Coronary artery (tissue), 2 donors: Measurements from ENCODE around the gene PDE9A.

Experiments
- DNase-seq: peaks from one replicate; pipeline ENCODE4 v3.0.0-alpha.2; 2017; ENCODE audit warnings: low spot score
- H3K27ac ChIP-seq, 2 donors: fragments of 200-600 bp; sonication (generic); one replicate each; pipeline ENCODE4 v1.5.1; 2016 to 2019
- H3K4me3 ChIP-seq: fragments of 200-600 bp; sonication (generic); 2 replicates; pipeline ENCODE4 v1.5.1; 2016; ENCODE audit warnings: mild to moderate bottlenecking, moderate library complexity
- CTCF ChIP-seq: fragments of 200-600 bp; sonication (generic); IDR thresholded peaks from one replicate; pipeline ENCODE4 v1.5.1; 2019; ENCODE audit warnings: antibody characterized with exemption

PDE9A gene

GRCh38 chr21:42748620-42749176 lies 95.3 kb downstream of the PDE9A start:
- no peak overlapping the region for H3K4me3 ChIP-seq
- TF ChIP-seq CTCF, result no peak
- no peak overlapping the region for H3K27ac ChIP-seq
- no peak for DNase-seq

GRCh38 chr21:42750737-42751530 lies 97.5 kb downstream of the PDE9A start:
- Histone ChIP-seq H3K27ac (no peak overlapping the region), H3K4me3 (no peak overlapping the region)
- no peak for DNase-seq
- no peak for TF ChIP-seq CTCF

- DNase-seq, result no peak
- Histone ChIP-seq H3K4me3 (no peak overlapping the region), H3K27ac (no peak overlapping the region)
Observed at GRCh38 chr21:42751866-42752265, 98.4 kb downstream of the PDE9A start.

GRCh38 chr21:42753804-42754203 lies 100.4 kb downstream of the PDE9A start:
- Histone ChIP-seq H3K27ac (no peak overlapping the region), H3K4me3 (no peak overlapping the region)
- DNase-seq, result no peak
- no peak for TF ChIP-seq CTCF

More at GRCh38 chr21:42751866-42752265, 98.4 kb downstream of the PDE9A start:
- no peak for TF ChIP-seq CTCF

GRCh38 chr21:42754270-42754933 lies 101.0 kb downstream of the PDE9A start:
- H3K4me3 ChIP-seq, result no peak overlapping the region
- no peak for DNase-seq
- no peak for TF ChIP-seq CTCF
- H3K27ac ChIP-seq, result no peak overlapping the region

GRCh38 chr21:42755031-42755665 lies 101.7 kb downstream of the PDE9A start:
- no peak for DNase-seq
- no peak for TF ChIP-seq CTCF
- H3K4me3 ChIP-seq, result no peak overlapping the region
- no peak overlapping the region for H3K27ac ChIP-seq
